GM18502 (cell line): ENCODE data around the gene SLC9C2.
"Not testable (repeated sequence)": the region's sequence is repeated elsewhere in the genome, so short reads cannot be mapped to it uniquely, and the experiment has no call there.

Experiments used
- ATAC-seq: cut with Tn5 transposase; IDR thresholded peaks from one replicate; pipeline ENCODE4 v1.9.1; 2021; ENCODE audit warnings: mild to moderate bottlenecking; ENCODE audit not compliant: unreplicated experiment, poor library complexity

The SLC9C2 gene

GRCh38 chr1:173467426-173467825 is 135.4 kb downstream of the SLC9C2 start:
- no peak for ATAC-seq

GRCh38 chr1:173464185-173464584 is 138.7 kb downstream of the SLC9C2 start:
- not testable (repeated sequence) for ATAC-seq

- ATAC-seq = not testable (repeated sequence)
Observed at GRCh38 chr1:173462666-173463065, 140.2 kb downstream of the SLC9C2 start.

- ATAC-seq = no peak
Observed at GRCh38 chr1:173459885-173460284, 143.0 kb downstream of the SLC9C2 start.

- ATAC-seq = no peak
Observed at GRCh38 chr1:173454966-173455524, 147.8 kb downstream of the SLC9C2 start.

- no peak for ATAC-seq
Observed at GRCh38 chr1:173453982-173454381, 148.9 kb downstream of the SLC9C2 start.

- no peak for ATAC-seq
Observed at GRCh38 chr1:173451981-173452380, 150.9 kb downstream of the SLC9C2 start.
